Esophagus squamous epithelium (tissue), 5 donors: ENCODE data around the gene PIPOX. TPM values are rescaled to one million over a fixed set of nuclear protein-coding genes. Genes with fewer than 3 reads are reported as not detected.

Source experiments
- DNase-seq: peaks from one replicate; lab custom pipeline; 2025; lab: John Stamatoyannopoulos, UW
- H3K27ac ChIP-seq, 4 donors: fragments of 200-600 bp; sonication (generic); one replicate each; pipeline ENCODE4 v1.5.1; 2016 to 2019; ENCODE audit warnings: mild to moderate bottlenecking in 1 of 4
- H3K27me3 ChIP-seq, 4 donors: fragments of 200-600 bp; sonication (generic); 1 replicate in 3 of 4; 2 replicates in 1 of 4; pipeline versions ENCODE4 v1.5.1 to v1.6.0; 2017 to 2021; ENCODE audit warnings: antibody characterized with exemption in 1 of 4
- H3K36me3 ChIP-seq, 3 donors: fragments of 200-600 bp; sonication (generic); one replicate each; pipeline ENCODE4 v1.5.1; 2016 to 2019
- H3K4me1 ChIP-seq, 3 donors: fragments of 200-600 bp; sonication (generic); one replicate each; pipeline ENCODE4 v1.5.1; 2017 to 2019
- H3K4me3 ChIP-seq, 4 donors: fragments of 200-600 bp; sonication (generic); 1 replicate in 3 of 4; 2 replicates in 1 of 4; pipeline ENCODE4 v1.5.1; 2016 to 2019; ENCODE audit warnings: mild to moderate bottlenecking in 2 of 4, moderate library complexity in 1 of 4
- H3K9me3 ChIP-seq, 3 donors: fragments of 200-600 bp; sonication (generic); one replicate each; pipeline ENCODE4 v1.5.1; 2016 to 2019
- CTCF ChIP-seq, 6 experiments: fragments of 450-650 bp in 4 of 6; fragments of 200-600 bp in 2 of 6; sonication (generic) in 2 of 6; IDR thresholded peaks; one replicate each; pipeline ENCODE4 v1.5.1; 2016 to 2019; ENCODE audit warnings: antibody characterized with exemption in 6 of 6, mild to moderate bottlenecking in 4 of 6, moderate library complexity in 4 of 6
- POLR2A ChIP-seq, 4 donors: fragments of 450-650 bp; IDR thresholded peaks; one replicate each; pipeline ENCODE4 v1.6.1; 2017; ENCODE audit warnings: antibody characterized with exemption in 4 of 4, mild to moderate bottlenecking in 4 of 4, moderate library complexity in 3 of 4
- WGBS, 2 donors: methylation state at CpG; one replicate each; pipeline ENCODE4 v1.1.5; 2018; 5-methylcytosine and 5-hydroxymethylcytosine counted together
- intact Hi-C: fragments of 100-400 bp; cut with DNase I; formaldehyde crosslinking; loops from one replicate; pipeline ENCODE4 v1.15.0; 2022
- total RNA-seq, 4 donors: library from RNA; depleted of rRNA; stranded (reverse); fragments of >200 nt; gene quantifications; one replicate each; pipeline ENCODE4 v1.1.0, GENCODE V29; 2016
- donor health status: DM: yes; HTN: yes; CAD: no.

The PIPOX gene
- total RNA-seq, 4 donors from 2014 or later, result 1.3 to 4.2 TPM; not detected in 2

- Histone ChIP-seq H3K4me1 (peaks cover 0 to 26% (median 7%) of the 10 kb centered on the region in 3 donors), H3K27ac (no peak overlapping the region), H3K9me3 (peaks cover 0 to 18% (median 8%) of the 10 kb centered on the region in 3 donors), H3K27me3 (peaks cover 0 to 70% (median 4%) of the 10 kb centered on the region in 4 donors), H3K36me3 (no peaks in the 10 kb centered on the region), H3K4me3 (no peak overlapping the region)
- 57 to 74% methylated on average over 3 to 4 of the region's 5 CpGs for WGBS, 2 donors
- intact Hi-C loops, result no loop called here
- TF ChIP-seq CTCF (IDR thresholded peaks at IDR 0.05) (no peak), POLR2A (IDR thresholded peaks at IDR 0.05) (no peak)
- DNase-seq, result no peak
Measured at GRCh38 chr17:29036584-29036983, 6.4 kb upstream of the PIPOX start.

- DNase-seq, result no peak
- H3K27ac ChIP-seq, result no peak overlapping the region
- no peak for TF ChIP-seq CTCF (IDR thresholded peaks at IDR 0.05)
- TF ChIP-seq POLR2A (IDR thresholded peaks at IDR 0.05), result no peak
- peaks cover under 1 to 31% (median 10%) of the 10 kb centered on the region in 3 donors for H3K4me1 ChIP-seq
- 41 to 60% methylated on average over 10 of the region's 10 CpGs for WGBS, 2 donors
- intact Hi-C loops, result no loop called here
- H3K36me3 ChIP-seq, result no peaks in the 10 kb centered on the region
- H3K27me3 ChIP-seq, result peaks cover 0 to 58% (median 4%) of the 10 kb centered on the region in 4 donors
- H3K9me3 ChIP-seq, result peaks cover 0 to 18% (median 8%) of the 10 kb centered on the region in 3 donors
- no peak overlapping the region for H3K4me3 ChIP-seq
Measured at GRCh38 chr17:29037739-29038084, 5.2 kb upstream of the PIPOX start.

GRCh38 chr17:29038085-29038795 is 4.7 kb upstream of the PIPOX start:
- TF ChIP-seq CTCF (IDR thresholded peaks at IDR 0.05) (no peak), POLR2A (IDR thresholded peaks at IDR 0.05) (no peak)
- no peak overlapping the region for H3K27ac ChIP-seq
- intact Hi-C loops, result no loop called here
- H3K4me3 ChIP-seq, result no peak overlapping the region
- H3K27me3 ChIP-seq, result peaks cover 0 to 53% (median 4%) of the 10 kb centered on the region in 4 donors
- 32 to 36% methylated on average over 11 of the region's 15 CpGs for WGBS, 2 donors
- H3K36me3 ChIP-seq, result no peaks in the 10 kb centered on the region
- H3K9me3 ChIP-seq, result peaks cover 0 to 18% (median 8%) of the 10 kb centered on the region in 3 donors
- peaks cover 4 to 36% (median 15%) of the 10 kb centered on the region in 3 donors for H3K4me1 ChIP-seq
- no peak for DNase-seq

DNA sequence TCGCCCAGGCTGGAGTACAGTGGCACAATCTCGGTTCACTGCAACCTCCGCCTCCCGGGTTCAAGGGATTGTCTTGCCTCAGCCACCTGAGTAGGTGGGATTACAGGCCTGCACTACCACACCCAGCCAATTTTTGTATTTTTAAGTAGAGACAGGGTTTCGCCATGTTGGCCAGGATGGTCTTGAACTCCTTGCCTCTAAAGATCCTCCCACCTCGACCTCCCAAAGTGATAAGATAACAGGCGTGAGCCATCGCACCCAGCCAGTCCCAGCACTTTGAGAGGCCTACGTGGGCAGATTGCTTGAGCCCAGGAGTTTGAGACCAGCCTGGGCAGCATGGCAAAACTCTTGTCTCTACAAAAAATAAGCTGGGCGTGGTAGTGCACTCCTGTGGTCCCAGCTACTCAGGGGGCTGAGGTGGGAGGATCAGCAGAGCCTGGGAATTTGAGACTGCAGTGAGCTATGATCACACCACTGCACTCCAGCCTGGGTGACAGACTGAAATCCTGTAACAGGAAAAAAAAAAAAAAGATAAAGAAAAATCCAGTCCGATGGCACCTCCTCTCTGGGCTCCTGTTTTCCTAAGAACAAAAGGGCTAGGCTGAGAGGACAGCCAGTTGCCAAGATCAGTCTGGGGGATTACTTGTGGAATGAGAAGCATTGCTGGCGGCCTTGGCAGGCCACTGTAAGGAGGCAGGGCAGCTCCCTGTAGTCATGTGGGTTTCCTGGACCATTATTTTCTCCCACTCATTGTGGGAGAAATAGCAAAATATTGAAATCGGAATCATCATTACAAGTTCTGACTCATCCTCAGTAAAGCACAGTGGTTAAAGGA is 3.0 kb upstream of the PIPOX start:
- 40% methylated on average over 7 to 13 of the region's 13 CpGs for WGBS, 2 donors
- peaks cover 0 to 38% (median 0%) of the 10 kb centered on the region in 4 donors for H3K27me3 ChIP-seq
- H3K9me3 ChIP-seq, result peaks cover 0 to 6% (median under 1%) of the 10 kb centered on the region in 3 donors
- intact Hi-C loops, result no loop called here
- H3K36me3 ChIP-seq, result no peaks in the 10 kb centered on the region
- H3K4me3 ChIP-seq, result no peak overlapping the region
- DNase-seq, result no peak
- H3K27ac ChIP-seq, result no peak overlapping the region
- peaks cover 4 to 37% (median 15%) of the 10 kb centered on the region in 3 donors for H3K4me1 ChIP-seq
- no peak for TF ChIP-seq POLR2A (IDR thresholded peaks at IDR 0.05)
- TF ChIP-seq CTCF (IDR thresholded peaks at IDR 0.05), result no peak

DNA sequence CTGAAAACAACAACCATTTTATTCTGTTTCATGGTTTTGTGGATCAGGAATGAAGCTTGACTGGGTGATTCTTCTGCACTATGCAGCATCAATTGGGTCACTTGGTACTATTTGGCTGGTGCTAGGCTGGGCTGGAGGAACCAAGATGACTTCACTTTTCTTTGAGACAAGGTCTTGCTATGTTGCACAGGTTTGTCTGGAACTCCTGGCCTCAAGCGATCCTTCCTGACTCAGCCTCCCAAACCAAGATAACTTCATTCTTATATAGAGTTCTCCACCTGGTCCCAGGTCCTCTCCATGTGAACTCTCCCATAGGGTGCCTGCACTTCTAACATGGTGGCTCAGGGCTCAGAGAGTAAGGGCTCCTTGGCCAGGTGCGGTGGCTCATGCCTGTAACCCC is 1.9 kb upstream of the PIPOX start:
- Histone ChIP-seq H3K4me1 (peaks cover 4 to 37% (median 15%) of the 10 kb centered on the region in 3 donors), H3K27me3 (peaks cover 0 to 27% (median 0%) of the 10 kb centered on the region in 4 donors), H3K36me3 (no peaks in the 10 kb centered on the region), H3K9me3 (no peaks in the 10 kb centered on the region), H3K27ac (no peak overlapping the region), H3K4me3 (no peak overlapping the region)
- DNase-seq, result no peak
- TF ChIP-seq POLR2A (IDR thresholded peaks at IDR 0.05) (no peak), CTCF (IDR thresholded peaks at IDR 0.05) (no peak)
- WGBS, 2 donors, result 86 to 95% methylated on average over 1 to 2 of the region's 2 CpGs
- intact Hi-C loops, result no loop called here
